Fibroblast of villous mesenchyme (primary cell): ENCODE data around the gene ZBTB16. TPM values are rescaled to one million over a fixed set of nuclear protein-coding genes. Genes with fewer than 3 reads are reported as not detected.

Experiments used
- DNase-seq: peaks from one replicate; pipeline ENCODE4 v3.0.0-alpha.2; 2010; ENCODE audit warnings: low read depth
- H3K4me3 ChIP-seq: 2 replicates; pipeline ENCODE4 v1.5.1; 2011; ENCODE audit warnings: low read depth, mild to moderate bottlenecking, low read length
- total RNA-seq: library from RNA; depleted of rRNA; stranded (reverse); fragments of >200 nt; gene quantifications from 2 replicates; pipeline ENCODE4 v1.2.3, GENCODE V29; 2012
- TF ChIP-seq, protein P1 (sequence below): IDR thresholded peaks from 2 replicates; pipeline ENCODE4 v1.5.1; 2012; ENCODE audit warnings: low read depth, mild to moderate bottlenecking, low read length; ENCODE audit not compliant: insufficient read depth

Gene ZBTB16
- total RNA-seq, 1 donor, result 0.86 TPM

DNA sequence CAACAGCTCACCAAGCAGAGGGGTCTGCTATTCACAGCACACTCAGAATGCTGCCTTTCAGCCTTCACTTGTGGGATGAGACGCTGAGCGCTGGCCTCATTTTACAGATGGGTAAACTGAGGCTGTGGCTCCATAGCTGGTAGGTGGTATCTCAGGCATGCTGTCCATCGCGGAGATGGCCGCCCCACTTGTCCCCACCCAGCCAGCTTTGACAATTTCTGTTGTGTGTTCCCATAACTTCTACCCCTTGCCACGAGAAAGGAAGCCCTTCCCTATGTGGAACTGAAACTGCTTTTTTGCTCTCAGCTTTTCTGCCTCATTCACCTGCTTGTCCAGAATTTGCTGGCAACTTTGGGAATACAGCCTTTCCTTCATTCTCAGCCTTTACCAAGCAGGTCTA lies 200.6 kb downstream of the ZBTB16 start:
- H3K4me3 ChIP-seq, result no peak overlapping the region
- TF ChIP-seq, protein P1, sequence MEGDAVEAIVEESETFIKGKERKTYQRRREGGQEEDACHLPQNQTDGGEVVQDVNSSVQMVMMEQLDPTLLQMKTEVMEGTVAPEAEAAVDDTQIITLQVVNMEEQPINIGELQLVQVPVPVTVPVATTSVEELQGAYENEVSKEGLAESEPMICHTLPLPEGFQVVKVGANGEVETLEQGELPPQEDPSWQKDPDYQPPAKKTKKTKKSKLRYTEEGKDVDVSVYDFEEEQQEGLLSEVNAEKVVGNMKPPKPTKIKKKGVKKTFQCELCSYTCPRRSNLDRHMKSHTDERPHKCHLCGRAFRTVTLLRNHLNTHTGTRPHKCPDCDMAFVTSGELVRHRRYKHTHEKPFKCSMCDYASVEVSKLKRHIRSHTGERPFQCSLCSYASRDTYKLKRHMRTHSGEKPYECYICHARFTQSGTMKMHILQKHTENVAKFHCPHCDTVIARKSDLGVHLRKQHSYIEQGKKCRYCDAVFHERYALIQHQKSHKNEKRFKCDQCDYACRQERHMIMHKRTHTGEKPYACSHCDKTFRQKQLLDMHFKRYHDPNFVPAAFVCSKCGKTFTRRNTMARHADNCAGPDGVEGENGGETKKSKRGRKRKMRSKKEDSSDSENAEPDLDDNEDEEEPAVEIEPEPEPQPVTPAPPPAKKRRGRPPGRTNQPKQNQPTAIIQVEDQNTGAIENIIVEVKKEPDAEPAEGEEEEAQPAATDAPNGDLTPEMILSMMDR, result no peak
- no peak for DNase-seq

DNA sequence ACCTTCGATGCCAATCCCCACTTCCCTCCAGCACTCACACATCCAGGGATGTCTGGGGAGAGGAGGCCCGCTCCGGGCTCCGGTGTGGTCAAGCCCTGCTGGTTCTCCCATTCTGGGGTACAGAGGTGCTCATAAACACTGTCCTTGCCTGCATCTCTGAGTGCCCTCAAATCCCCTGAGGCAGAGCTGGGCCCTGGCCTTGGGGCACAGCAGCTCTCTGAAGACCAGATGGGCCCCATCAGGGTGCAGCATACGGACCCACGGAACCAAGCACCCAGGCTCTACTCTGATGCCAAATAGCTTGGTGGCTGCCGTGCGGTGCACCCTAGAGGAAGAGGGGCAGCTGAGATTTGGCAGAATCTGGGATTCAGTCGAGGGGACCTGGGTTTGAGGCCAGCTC lies 201.0 kb downstream of the ZBTB16 start:
- TF ChIP-seq, protein P1, result no peak
- DNase-seq, result no peak
- H3K4me3 ChIP-seq, result no peak overlapping the region

- TF ChIP-seq, protein P1, result no peak
- no peak overlapping the region for H3K4me3 ChIP-seq
These were observed 202.3 kb downstream of the ZBTB16 start for GRCh38 chr11:114261791-114262190.

DNA sequence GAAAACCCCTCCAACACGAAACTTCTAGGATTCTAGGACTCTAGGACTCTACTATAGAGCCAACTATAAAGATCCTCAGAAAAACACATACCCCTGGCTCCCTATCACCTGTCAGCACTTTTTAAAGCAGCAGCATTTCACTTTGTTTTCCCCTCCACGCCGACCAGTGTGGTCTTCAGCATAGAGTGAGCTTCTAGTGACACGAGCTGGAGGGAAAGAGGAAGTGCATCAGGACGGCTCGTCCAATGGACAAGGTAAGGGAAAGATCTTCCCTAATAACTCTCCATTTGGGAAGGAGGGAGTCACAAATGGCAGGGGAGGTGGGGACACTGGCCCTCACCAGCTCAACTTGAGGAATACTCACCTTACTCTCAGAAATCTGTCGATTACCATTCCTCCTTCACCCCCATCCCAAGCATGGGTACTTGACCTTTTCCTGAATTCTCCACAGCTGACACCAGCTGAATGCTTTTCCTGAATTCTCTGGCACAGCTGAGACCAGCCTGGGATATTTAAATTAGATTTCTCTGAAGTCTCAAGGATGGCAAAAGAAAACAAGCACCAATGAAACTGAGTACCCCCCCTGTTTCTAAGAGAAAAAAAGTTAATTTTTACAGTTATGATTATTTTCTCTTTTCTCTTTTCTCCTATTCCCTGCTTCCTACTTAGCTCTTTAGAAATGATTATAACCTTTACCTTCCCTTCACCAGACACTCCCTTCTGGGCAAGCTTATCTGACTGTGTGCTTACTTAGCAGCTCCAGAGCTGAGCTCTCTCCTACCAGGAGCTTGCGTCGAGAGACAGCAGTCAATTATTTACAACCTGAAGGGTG lies 203.4 kb downstream of the ZBTB16 start:
- DNase-seq, result peak; percentile 68
- H3K4me3 ChIP-seq, result no peak overlapping the region
- TF ChIP-seq, protein P1, result peak; percentile 84

More at GRCh38 chr11:114261791-114262190, 202.3 kb downstream of the ZBTB16 start:
- DNase-seq, result no peak

GRCh38 chr11:114263513-114264170 lies 204.1 kb downstream of the ZBTB16 start:
- TF ChIP-seq, protein P1, result no peak
- no peak overlapping the region for H3K4me3 ChIP-seq
- DNase-seq, result peak; percentile 56

GRCh38 chr11:114264381-114264780 lies 204.9 kb downstream of the ZBTB16 start:
- no peak for DNase-seq
- TF ChIP-seq, protein P1, result no peak
- no peak overlapping the region for H3K4me3 ChIP-seq
